ENCODE data around the gene NTRK3.

The NTRK3 gene

DNA sequence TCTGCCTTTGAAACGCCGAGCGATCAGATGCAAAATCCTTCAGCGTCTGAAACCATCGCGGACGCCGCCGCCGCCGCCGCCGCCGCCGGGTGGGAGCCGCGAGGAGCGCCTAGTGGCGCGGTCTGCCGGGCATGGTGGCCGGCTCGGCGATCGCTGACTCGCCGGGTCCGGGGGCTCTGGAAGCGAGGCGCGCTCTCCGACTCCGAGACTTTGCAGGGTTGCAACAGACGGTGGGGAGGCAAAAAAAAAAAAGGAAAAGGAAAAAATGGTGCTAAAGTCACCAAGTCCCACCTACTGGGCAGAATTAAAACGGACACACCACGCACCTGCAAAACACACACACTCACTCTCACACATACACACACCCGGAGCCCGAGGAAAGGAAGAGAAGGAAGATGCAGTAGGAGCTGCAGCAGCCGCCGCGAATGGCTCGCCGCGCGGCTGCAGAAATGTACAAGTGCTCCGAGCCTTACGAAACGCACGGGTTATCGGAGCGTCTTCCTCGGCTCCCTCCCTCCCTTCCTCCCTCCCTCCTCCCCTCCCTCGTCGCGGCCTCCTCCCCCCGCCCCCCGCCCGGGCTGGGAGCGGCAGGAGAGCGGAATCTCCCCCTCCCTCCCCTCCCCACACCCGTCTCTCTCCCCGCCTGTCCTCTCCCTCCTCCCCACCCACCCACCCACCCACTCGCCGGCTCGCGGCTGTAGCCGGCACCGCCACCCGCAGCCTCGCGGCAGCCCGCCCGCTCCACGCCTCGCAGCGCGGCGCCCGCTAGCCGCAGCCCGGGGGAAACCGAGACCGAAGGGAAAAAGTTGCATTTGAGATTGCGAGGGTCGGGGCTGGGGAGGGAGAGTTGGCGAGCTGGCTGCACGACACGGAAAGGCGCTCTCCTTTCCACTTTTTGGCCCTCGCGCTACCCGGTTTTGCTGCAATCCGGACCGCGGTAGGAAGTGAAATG lies at the start of gene NTRK3:
NTRK3 (minus strand) TSS at position 461 of the 952 bp plus-strand sequence. CDS start 586 bp downstream, outside the sequence.
- no peak for DNase-seq

DNA sequence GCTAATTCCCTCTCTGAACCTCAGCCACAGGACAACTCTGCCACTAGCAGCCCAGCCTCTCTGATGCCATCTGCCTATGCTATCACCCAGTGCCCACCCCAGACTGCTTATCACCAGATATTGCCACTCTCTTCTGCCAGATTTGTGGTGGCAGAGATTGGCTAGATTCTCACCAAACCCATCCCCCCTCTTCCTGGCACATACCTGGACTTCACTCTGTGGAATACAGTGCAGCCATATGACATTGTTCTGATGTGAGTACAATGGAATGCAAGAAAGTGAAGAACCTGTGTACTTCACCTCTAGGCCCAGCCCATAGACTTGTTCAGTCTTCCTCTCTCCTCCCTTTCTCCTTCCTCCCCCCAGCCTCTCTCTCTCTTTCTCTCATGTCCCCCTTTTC lies 46.9 kb upstream of the NTRK3 start:
- no peak for DNase-seq

DNA sequence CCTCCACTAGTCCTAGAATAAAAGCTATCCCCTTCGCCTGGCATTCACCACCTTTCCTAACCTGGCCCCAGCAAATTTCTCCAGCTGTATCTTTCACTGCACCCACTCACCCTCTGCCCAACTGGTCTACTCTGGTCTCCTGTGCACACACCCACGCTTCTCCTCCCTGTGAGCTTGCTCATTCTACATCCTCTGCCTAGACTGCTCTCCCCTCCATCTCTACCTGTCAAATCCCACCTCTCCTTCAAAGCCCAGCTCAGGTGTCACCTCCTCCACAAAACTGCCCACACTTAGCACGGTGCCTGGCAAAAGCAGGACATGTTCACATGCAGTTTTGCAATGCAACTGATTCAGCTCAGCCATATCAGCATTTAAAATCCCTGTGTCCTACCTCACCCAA lies 45.8 kb upstream of the NTRK3 start:
- DNase-seq, result no peak

DNA sequence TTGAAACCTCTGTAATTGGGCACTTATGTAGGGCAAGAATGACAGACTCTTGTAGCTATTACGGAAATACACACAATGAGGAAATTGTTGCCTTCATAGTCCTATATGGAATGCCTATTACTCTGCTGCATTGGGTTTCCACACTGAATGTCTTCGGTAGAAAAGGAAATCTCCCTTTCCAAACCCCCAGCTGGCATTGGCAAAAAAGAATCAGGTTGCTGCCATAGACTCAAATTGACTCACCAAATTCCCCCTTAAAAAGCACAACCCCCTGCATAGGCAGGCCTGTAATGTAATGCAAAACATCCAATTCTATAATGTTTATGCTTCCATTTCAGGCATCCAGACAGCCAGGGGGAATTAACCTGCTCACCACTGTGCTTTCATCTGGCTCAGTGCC lies 44.8 kb upstream of the NTRK3 start:
- DNase-seq, result no peak

DNA sequence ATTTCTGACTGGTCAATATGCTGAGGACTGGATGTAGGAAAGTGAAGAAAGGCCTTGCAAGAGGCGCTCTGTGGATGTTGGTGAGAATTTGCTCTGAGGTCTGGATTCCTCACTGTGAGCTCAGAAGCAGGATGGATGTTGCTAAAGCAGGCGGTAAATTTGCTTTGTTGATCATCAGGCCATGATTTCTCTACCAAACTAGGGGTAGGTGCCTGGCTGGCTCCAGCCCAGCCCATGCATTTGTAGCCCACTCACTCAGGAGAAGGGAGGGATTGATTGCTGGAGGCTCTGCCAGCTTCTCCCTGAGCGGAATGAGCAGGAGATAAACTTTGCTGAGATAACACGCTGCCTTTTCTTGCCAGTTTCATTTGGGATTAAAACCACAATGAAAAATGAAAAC lies 44.3 kb upstream of the NTRK3 start:
- no peak for DNase-seq

DNA sequence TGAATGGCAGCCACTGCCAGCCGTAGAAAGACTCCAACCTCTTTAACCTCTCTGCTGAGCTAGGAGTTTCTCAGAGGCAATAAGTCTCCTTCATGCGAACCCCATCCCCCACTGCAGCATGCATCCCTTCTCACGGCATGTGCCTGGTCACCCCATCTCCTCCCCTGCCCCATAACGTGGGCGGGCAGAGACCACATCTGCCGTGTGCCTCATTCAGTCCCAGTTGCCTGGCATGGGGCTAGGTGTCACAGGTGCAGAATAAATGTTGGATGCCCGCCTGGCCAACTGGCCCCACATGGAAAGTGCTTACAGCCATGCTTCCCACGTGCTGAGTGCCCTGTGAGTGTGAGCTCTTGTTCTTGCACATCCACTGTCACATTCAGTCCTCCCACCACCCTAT lies 43.5 kb upstream of the NTRK3 start:
- DNase-seq, result no peak

DNA sequence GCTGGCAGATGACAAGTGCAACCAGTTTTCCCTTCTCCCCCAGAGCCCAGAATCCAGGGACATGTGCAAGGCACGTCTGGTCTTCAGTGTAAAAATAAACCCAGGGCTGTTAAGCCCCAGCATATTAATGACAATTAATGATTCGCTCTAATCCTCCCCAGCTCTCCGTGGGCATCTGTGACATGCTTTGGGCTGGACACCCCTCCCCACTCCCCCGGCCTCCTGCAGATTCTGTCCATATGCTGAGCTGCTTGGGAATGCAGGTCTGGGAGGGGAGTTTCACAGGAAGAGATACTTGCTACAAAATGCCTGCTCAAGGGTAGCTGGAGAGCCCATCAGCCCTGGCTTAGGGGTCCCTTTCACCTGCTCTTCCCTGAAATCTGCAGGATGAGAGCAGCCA lies 43.0 kb upstream of the NTRK3 start:
- no peak for DNase-seq

DNA sequence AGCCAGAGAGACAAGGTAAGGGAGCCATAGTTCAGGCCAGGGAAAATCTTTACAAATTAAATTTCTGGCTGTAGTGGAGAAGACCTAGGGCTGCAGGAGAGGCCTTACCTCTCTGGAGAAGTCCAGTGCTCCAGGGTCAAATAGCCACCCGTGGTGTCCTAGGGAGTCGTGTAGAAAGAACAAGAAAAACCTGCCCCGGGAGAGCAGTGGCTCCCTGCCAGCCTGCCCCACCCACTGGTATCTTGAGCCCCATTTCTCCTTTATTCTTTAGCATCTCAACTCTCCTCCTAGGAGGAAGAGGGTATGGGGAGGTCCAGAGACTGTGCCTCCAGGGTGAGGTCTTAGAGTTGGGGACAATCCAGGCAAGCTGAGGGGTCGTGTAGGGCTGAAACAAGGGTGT lies 32.1 kb upstream of the NTRK3 start:
- no peak for DNase-seq

DNA sequence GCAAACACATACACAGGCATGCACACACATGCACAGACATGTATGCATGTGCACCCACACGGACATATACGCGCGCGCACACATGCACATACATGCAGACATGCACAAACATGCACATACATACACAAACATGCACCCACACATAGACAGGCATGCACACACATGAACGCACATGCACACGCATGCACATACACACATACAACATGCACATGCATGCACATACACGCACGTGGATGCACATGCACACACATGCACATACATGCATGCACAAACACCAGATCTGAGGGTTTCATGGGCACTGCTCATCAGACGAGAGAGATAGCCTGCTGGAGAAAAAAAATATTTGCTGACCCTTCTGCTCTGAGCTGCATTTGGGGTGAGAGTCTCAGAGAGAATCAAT lies 31.7 kb upstream of the NTRK3 start:
- DNase-seq, result no peak

DNA sequence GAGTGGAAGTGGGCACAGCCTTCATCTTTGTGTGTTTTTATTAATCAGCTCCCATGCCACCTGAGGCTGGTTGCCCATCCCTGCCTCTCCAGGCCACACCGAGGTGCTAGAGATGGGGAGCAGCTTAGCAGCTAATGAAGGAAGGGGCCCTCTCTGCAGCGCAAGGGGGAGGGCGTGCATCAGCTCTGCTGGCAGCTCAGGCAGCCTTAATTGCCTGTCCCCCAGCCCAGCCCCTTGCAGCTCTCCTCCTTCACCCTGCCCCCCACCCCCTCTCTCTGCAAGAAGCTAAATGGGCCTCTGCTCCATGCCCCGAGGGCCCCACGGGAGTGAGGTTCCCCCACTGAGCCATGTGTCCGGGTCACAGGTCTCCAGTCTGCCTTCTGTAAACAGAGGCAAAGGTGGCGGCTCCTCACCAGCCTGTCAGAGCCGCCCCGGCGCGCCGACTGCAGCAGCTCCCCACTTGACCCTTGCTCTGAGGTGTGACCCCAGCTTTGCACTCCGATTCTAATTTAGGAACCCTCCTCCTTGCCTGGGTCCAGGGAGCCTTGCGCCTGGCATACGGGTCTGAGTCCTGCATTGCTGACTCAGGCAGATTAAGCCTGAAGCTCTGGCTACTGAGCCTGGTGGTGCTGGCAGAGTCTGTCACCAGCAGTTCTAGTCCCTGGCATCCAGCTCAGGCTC lies 27.9 kb upstream of the NTRK3 start:
- DNase-seq, result no peak

DNA sequence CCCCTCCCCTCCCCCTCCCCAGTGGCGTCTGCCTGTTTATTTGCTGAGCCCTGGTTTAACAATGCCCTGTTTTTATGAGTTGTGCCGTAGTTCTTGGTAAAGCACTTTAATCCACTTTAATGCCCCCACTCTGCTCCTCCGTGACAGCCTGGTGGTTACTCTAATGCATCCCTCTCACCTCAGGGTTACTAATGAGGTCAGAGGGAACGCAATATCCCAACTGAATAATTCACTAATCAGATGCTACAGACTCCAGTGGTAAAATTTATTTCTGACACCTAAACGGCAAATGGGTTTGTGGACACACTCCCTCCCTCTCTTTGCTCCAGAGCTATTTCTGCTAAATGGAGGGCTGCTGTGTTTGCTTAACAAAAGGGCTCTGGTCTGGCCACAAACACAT lies 26.1 kb upstream of the NTRK3 start:
- no peak for DNase-seq

DNA sequence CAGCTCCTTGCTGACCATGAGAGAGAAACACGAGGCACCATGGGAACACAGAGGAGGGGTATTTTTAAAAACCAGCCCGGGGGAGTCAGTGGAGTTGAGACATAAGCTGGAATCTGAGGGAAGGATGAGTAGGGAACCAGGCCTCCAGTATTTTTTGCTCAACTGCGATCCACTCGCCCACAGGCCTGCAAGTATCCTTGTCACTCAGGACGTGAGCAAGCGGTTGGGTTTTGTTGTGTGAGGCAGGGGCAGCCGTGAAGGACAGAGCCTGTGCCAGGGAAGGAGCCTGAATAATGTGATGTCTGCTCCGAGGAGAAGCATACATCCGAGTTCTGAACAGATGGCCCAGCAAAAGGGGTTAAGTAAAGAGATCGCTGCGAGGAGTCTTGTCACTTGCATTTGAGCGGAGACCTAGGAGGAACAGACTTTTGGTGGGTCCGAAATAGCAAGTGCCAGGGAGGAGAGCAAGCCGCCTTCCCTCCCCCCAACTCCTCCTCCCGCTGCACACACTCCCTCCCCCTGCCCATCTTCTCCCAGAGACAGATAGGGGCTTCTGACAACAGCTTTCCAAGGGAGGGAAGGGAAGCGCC lies 20.4 kb upstream of the NTRK3 start:
- no peak for DNase-seq

DNA sequence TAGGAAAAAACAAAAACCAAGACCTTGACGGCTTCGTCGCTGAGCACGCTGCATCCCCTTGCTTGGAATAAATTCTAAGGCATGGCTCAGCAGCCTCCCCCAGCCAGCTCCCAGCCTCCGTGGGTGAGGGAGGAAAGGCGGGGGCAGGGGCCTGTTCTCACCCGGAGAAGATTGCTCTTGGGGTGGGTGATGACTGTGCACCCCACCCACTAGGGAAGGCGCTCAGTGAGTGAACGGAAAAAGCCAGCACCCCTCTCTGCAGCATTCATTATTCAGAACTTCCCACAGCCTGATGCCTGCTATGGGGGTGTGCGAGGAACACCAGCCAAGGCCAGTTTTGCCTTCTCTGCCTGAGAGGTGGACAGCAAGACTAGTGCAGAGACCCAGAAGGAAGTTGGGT lies 19.3 kb upstream of the NTRK3 start:
- DNase-seq, result no peak

DNA sequence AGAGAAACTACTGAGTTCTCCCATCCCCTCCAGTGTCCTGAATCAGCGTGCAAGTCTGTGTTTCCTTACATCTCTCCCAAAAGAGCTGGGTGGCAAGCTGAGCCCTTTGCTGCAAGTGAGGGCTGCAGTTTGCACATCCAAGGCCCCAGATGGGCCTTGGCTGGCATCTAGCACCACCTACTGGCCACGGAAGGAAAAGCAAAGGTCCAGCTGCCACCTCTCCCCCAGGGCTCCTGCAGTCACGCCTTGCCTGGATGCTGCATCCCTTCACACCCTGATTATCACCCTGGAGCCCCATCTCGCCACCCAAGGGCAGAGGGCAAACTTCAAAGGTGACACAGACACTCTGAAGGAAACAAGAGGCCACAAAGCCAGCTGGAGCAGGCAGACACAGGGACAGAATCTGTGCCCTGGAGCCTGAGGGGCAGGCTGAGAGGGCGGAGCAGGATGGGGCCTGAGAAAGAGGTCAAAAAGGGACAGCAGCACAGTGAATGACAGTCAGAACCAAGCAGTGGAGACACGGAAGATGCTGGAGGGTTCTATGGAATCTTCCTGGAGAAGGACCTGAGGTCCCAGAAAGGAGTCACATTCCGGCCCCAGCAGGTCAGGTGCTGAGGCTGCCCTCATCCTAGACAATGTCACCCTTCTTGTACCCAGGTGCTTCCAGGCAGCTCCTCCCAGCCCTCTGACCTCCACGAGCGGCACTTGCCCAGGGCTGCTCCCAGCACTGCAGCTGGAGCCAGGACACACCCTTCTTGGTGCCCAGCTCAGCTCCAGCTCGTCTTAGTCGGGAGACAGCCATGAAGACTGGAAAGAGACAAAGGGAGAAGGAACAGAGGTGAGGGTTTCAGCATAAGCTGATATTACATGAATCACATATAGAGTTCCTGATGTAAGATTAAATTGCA lies 18.3 kb upstream of the NTRK3 start:
- peak; percentile 85 for DNase-seq

DNA sequence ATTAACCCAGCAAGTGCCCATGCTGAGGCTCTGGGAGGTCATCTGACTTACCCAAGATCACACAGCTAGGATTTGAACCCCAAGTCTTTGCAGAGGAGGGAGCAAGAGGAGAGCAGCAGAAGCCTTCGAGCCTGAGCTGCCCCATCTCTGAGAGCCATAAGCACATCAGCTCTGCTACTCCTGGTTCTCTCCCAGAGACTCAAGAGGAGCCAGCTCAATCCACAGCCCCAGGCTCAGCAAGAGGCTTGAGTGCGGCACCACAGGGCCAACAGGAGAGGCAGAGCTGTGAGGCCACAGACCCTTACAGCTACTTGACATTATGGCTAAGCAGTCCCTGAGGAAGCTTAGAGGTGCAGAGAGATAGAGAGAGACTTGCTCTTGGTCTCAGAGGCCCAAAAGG lies 15.9 kb upstream of the NTRK3 start:
- DNase-seq, result no peak

DNA sequence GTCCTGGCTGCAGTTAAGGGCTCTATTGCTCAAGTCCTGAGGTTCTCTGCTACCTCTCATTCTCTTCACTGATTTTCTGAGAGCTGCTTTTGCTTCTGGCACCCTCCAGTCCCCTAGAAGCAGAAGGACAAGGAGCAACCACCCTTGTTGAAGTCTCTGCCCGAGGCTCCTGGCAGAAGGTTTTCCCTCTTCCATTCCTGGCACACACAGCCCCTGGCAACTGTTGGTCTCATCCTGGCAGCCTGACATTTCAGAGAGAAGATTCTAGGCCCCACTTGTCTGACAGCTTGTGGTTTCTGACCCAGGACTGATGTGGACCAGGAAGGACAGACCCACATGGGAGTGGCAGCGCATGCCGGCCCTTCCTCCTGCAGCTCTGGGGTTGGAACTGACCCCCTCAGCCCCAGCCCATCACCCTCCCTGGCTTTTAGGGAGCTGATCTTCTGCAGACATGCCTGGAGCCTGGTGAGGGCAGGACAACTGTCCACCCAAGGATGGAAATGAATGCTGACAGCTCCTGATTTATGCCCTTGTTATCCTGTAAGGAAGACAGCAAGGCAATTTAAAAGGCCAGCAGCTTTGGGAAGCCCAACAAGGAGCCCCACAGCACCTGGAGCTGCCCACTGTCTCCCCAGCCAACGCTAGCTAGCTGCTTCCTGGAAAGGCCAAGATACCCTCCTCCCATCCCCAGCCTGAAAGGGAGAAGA lies 13.0 kb upstream of the NTRK3 start:
- DNase-seq, result no peak

DNA sequence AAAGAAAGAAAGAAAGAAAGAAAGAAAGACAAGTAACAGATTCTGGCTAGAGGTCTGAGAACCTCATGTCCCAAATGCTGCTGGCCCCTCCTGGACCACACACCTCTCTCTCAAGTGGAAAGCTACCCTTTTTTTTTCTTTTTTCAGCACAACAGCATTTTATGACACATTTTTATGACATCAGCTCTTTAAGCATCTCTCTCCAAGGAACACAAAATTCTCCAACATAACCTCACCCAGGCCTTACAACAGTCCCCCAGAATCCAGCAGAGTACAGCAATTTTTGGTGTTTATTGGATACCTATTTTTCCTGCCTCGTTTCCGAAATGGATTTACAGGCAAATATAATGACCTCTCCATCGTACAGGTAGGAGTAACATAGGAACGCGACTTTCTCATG lies 11.2 kb upstream of the NTRK3 start:
- DNase-seq, result no peak

DNA sequence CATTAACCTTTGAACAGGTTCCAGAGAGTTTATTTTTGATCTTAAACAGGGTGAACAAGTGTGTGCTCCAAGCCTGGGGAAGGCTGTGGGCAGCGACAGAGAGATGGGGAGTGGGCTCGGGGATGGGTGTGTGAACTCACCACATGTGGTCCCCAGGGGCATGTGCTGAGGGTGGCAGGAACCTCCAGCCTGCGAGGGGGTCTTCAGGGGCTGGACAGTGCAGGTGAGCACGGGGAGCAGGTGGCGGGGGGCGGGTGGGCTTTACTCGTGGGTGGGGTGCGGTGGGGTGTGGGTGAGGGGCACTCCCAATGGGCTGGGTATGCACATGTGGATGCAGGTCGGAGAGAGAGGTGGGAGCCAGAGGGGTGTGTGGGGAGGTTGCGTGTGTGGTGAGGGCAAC lies 9.6 kb upstream of the NTRK3 start:
- no peak for DNase-seq

DNA sequence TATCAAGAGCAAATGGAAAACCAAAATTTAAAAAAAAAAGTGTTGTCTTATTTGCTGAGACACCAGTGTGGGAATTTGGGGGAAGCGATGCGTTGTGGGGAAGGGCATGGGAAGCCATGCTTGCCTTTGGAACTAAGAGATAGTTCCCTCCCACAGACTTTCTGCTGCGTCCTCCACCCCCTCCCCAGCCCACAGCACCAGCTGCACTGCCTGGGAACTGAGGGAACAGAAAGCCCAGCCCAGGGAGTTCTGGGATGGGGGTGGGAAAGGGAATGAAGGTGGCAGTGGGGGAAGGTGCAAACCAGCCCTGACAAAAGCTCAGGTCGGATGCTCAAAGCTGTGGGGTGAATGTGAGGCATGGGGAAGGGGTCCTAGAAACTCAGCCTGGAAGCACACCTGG lies 8.1 kb upstream of the NTRK3 start:
- DNase-seq, result no peak

DNA sequence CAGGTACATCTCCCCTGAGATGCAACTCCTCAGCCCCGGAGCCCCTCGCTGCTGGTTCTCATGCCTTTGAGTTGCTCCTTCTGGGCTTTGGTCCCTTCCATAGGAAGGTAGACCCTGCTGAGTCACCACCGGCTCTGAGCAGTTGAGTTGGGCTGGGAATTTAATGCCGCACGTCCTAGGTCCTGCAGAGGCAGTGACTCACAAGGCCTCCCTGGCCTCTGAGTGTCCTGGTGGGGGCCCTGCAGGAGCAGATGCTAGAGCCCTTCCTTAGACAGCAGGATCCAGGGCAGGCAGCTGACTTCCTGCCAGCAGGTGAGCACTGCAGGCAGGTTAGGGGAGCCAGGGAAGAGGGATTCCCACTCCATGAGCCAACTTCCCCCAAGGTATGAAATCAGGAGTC lies 5.5 kb upstream of the NTRK3 start:
- no peak for DNase-seq

DNA sequence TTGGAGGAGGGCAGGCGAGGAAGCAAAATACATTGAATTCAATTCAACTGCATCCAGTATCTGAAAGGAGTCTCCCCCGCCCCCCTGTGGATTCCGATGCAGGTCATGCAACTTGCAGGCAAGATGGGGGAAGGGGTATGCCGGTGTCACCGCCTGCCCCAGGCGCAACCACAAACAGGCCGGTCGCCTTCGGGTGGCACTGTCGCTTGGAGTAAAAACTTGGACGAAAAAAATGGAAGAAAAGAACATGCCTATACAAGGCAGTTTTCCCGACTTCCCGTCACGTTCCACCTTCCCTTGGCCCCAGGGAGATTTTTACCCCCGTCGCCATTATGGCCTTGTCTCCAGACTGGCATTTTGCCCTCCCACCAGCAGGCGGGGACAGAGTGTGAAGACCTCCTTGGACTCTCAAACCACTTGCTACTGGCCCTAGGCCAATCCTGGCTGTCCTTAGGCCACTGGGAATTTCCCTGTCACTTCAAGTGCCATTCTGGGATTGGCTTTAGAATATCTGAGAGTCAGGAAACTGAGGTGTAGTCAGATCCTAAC lies 1.6 kb upstream of the NTRK3 start:
- DNase-seq, result no peak
